MCF 10A (cell line): ENCODE data around the gene KRT85. TPM values are rescaled to one million over a fixed set of nuclear protein-coding genes. Genes with fewer than 3 reads are reported as not detected.

ENCODE experiments used
- BruUV-seq: library from RNA; stranded (reverse); fragments of 400-500 nt; replicated peaks from 2 replicates; lab custom pipeline; 2021; lab: Mats Ljungman, UMichigan
- CTCF ChIA-PET: fragments of 300-600 bp; sonication (Branson Sonifier 250); formaldehyde crosslinking; extraction: SDS; loops from one replicate; lab custom pipeline; 2021; ENCODE audit warnings: antibody characterized with exemption, inconsistent platforms; lab: Yijun Ruan, JAX
- POLR2A ChIA-PET: fragments of 300-600, 350-650 bp; sonication (Branson Sonifier 250); formaldehyde crosslinking; extraction: SDS; loops from one replicate; lab custom pipeline; 2020; ENCODE audit warnings: antibody characterized with exemption, inconsistent platforms; lab: Yijun Ruan, JAX
- DNase-seq: peaks from one replicate; pipeline ENCODE4 v3.0.0-alpha.2; 2018; ENCODE audit not compliant: unreplicated experiment
- H3K27ac Mint-ChIP-seq: one replicate; pipeline ENCODE4 v1.8.0; 2022; ENCODE audit warnings: mild to moderate bottlenecking, low read depth, mixed read lengths; ENCODE audit not compliant: unreplicated experiment
- H3K27me3 Mint-ChIP-seq: one replicate; pipeline ENCODE4 v1.8.0; 2022; ENCODE audit warnings: mixed read lengths; ENCODE audit not compliant: insufficient read depth, unreplicated experiment
- H3K36me3 Mint-ChIP-seq: one replicate; pipeline ENCODE4 v1.8.0; 2022; ENCODE audit warnings: mild to moderate bottlenecking, moderate library complexity, mixed read lengths; ENCODE audit not compliant: insufficient read depth, unreplicated experiment
- H3K4me1 Mint-ChIP-seq: one replicate; pipeline ENCODE4 v1.8.0; 2022; ENCODE audit warnings: mixed read lengths; ENCODE audit not compliant: insufficient read depth, unreplicated experiment
- H3K4me3 Mint-ChIP-seq: one replicate; pipeline ENCODE4 v1.8.0; 2022; ENCODE audit warnings: mild to moderate bottlenecking, moderate library complexity, mixed read lengths; ENCODE audit not compliant: unreplicated experiment
- H3K9me3 Mint-ChIP-seq: one replicate; pipeline ENCODE4 v1.8.0; 2022; ENCODE audit warnings: mixed read lengths; ENCODE audit not compliant: unreplicated experiment
- intact Hi-C: fragments of 100-400 bp; cut with micrococcal nuclease; formaldehyde crosslinking; loops from 2 replicates; pipeline ENCODE4 v1.14.1; 2022
- total RNA-seq: library from RNA; stranded (reverse); gene quantifications from 2 replicates; pipeline ENCODE4 v1.2.3, GENCODE V29; 2022
- TF ChIP-seq, protein P1 (sequence below): fragments of 200-600 bp; IDR thresholded peaks from one replicate; pipeline ENCODE4 v1.8.0; 2022; ENCODE audit warnings: antibody characterized with exemption, mild to moderate bottlenecking; ENCODE audit not compliant: unreplicated experiment

KRT85 gene
- total RNA-seq, 1 experiment from 2014 or later = 0.23 TPM

DNA sequence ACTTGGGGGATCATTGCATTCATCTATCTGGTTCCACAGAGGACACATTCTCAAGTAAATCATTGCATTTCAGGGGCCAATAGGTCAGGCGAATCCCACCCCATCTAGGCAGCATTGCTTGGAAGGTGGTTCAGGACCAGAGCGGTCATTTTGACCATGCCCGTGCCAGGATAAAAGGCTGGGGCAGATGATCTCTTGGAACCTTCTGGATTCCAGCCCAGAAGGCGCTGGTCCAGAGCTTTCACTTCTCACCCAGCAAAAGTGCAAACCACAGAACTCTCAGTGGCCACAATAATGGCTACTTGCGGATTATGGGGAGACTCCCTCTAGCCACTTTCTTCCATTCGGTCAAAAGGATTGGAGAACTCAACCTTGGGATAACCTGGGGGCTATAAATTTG is 595 bp upstream of the KRT85 start:
- no peak for DNase-seq
- no peaks in the 10 kb centered on the region for H3K4me1 Mint-ChIP-seq
- H3K4me3 Mint-ChIP-seq = no peak overlapping the region
- H3K36me3 Mint-ChIP-seq = no peaks in the 10 kb centered on the region
- intact Hi-C loops = no loop called here
- BruUV-seq = no TSS peak
- H3K27ac Mint-ChIP-seq = no peak overlapping the region
- peaks cover 11% of the 10 kb centered on the region for H3K27me3 Mint-ChIP-seq
- TF ChIP-seq, protein P1, sequence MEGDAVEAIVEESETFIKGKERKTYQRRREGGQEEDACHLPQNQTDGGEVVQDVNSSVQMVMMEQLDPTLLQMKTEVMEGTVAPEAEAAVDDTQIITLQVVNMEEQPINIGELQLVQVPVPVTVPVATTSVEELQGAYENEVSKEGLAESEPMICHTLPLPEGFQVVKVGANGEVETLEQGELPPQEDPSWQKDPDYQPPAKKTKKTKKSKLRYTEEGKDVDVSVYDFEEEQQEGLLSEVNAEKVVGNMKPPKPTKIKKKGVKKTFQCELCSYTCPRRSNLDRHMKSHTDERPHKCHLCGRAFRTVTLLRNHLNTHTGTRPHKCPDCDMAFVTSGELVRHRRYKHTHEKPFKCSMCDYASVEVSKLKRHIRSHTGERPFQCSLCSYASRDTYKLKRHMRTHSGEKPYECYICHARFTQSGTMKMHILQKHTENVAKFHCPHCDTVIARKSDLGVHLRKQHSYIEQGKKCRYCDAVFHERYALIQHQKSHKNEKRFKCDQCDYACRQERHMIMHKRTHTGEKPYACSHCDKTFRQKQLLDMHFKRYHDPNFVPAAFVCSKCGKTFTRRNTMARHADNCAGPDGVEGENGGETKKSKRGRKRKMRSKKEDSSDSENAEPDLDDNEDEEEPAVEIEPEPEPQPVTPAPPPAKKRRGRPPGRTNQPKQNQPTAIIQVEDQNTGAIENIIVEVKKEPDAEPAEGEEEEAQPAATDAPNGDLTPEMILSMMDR = no peak
- ChIA-PET CTCF (interaction anchor here (1.1 to 8.2 kb wide), 3 partner anchors 139 to 509 kb away, joined by 7 to 174 read pairs (median 8); no protein-coding TSS in a partner anchor), POLR2A (interaction anchor here (0.6 to 1.1 kb wide), 2 partner anchors 41 to 507 kb away, joined by 3 to 4 read pairs; no protein-coding TSS in a partner anchor)
- no peaks in the 10 kb centered on the region for H3K9me3 Mint-ChIP-seq

DNA sequence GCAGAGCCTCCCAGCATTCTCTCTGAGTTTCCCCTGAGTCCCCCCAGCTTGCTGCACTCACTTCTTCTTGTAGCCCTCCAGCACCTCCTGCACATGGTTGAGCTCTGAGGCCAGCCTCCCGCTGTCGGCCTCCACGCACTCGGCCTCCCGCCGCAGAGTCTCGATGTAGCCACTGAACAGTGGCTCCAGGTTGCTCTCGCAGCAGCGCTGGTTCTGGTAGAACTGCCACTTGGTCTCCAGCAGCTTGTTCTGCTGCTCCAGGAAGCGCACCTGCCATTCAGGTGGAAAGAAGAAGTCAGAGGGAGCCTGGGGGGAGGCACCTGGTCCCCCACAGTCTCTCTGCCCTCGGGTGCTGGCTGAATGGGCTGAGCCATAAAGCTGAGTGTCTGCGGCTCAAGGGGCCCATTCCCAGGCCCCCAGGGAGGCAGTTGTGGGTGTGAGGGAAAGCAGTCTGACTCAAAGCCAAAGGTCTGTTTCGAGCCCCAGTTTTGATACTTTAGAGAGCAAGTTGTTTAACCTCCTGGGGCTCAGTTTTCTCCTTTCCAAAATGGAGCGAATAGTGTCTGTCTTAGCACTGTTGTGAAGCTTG is 2.3 kb downstream of the KRT85 start:
- Mint-ChIP-seq H3K4me3 (no peak overlapping the region), H3K27ac (no peak overlapping the region), H3K9me3 (no peaks in the 10 kb centered on the region), H3K36me3 (no peaks in the 10 kb centered on the region), H3K4me1 (no peaks in the 10 kb centered on the region), H3K27me3 (peaks cover 11% of the 10 kb centered on the region)
- intact Hi-C loops = no loop called here
- BruUV-seq = no TSS peak
- DNase-seq = no peak
- CTCF ChIA-PET = interaction anchor here (0.9 to 1.7 kb wide), 5 partner anchors 8 to 616 kb away, joined by 3 to 6 read pairs (median 5); no protein-coding TSS in a partner anchor
- TF ChIP-seq, protein P1 = no peak
- POLR2A ChIA-PET = interaction anchor here (0.6 kb wide), 1 partner anchor 328 kb away, joined by 3 read pairs; no protein-coding TSS in a partner anchor

DNA sequence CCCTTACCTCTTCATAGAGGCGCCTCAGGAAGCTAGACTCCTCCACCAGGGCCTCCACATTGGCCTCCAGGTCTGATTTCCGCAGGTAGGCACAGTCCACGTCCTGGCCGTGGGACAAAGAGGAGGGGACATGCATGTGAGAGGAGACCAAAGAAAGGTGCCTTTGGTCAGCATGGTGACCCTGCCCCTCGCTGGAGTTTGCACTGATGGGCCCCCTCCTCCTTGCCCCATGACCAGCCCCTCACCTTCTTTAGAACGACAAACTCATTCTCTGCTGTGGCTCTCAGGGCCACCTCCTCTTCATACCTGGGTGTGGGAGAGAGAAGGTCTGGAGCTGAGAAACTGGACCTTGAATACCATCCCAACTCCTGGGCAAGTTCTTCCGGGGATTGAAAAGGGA is 3.2 kb downstream of the KRT85 start:
- TF ChIP-seq, protein P1 = no peak
- H3K4me3 Mint-ChIP-seq = no peak overlapping the region
- POLR2A ChIA-PET = no interaction called here
- no peaks in the 10 kb centered on the region for H3K4me1 Mint-ChIP-seq
- no peak overlapping the region for H3K27ac Mint-ChIP-seq
- H3K27me3 Mint-ChIP-seq = peaks cover 10% of the 10 kb centered on the region
- no TSS peak for BruUV-seq
- intact Hi-C loops = no loop called here
- H3K9me3 Mint-ChIP-seq = no peaks in the 10 kb centered on the region
- H3K36me3 Mint-ChIP-seq = no peaks in the 10 kb centered on the region
- no peak for DNase-seq
- CTCF ChIA-PET = interaction anchor here (0.6 to 1.7 kb wide), 9 partner anchors 9 to 617 kb away, joined by 3 to 6 read pairs (median 3); no protein-coding TSS in a partner anchor

DNA sequence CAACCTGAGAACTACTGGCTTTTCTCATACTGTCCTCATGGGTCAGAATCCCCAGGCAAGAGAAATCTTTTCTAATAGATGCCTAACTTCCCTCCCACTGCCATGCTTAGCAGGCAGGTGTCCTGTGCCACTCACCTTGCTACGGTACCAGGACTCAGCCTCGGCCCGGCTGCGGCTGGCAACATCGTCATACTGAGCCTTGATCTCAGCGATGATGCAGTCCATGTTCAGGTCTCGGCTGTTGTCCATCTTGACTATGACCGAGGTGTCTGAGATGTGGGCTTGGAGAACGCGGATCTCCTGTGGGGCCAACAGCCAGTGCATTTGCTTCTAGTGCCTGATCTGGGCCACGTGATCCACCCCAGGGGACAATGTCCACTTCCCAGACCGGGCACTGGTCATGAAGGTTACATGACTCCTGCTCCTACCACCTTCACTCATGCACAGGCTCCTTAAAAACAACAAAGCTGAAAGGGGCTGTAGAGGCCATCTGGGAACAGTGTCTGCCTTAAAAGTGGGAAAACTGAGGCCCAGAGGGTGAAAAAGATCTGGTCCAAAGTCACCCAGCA is 4.1 kb downstream of the KRT85 start:
- H3K27ac Mint-ChIP-seq = no peak overlapping the region
- CTCF ChIA-PET = interaction anchor here (1.2 to 3.0 kb wide), 4 partner anchors 9 to 518 kb away, joined by 3 to 37 read pairs (median 5); no protein-coding TSS in a partner anchor
- TF ChIP-seq, protein P1 = no peak
- no peaks in the 10 kb centered on the region for H3K9me3 Mint-ChIP-seq
- peaks cover 1% of the 10 kb centered on the region for H3K27me3 Mint-ChIP-seq
- BruUV-seq = no TSS peak
- intact Hi-C loops = no loop called here
- no peak overlapping the region for H3K4me3 Mint-ChIP-seq
- no peaks in the 10 kb centered on the region for H3K36me3 Mint-ChIP-seq
- no peaks in the 10 kb centered on the region for H3K4me1 Mint-ChIP-seq
- DNase-seq = no peak
- POLR2A ChIA-PET = no interaction called here
